ENCODE measurements around the gene PIBF1. TPM values are rescaled to one million over a fixed set of nuclear protein-coding genes. Genes with fewer than 3 reads are reported as not detected.
"Not testable (repeated sequence)": the region's sequence is repeated elsewhere in the genome, so short reads cannot be mapped to it uniquely, and the experiment has no call there.

Gene PIBF1
- total RNA-seq, 6 experiments from 2014 or later = 11.9 to 18.3 (median 14.5) TPM

- Mint-ChIP-seq H3K4me1 (ENCODE audit: low read depth) (peaks cover 52% of the 10 kb centered on the region), H3K27me3 (ENCODE audit: insufficient read depth) (no peaks in the 10 kb centered on the region; the same call in 1 of the 2 replicates), H3K4me3 (peak overlapping the region; percentile 98), H3K27ac (peak overlapping the region; percentile 97), H3K9me3 (no peaks in the 10 kb centered on the region), H3K36me3 (ENCODE audit: low read depth) (peaks cover 45% of the 10 kb centered on the region)
- peak; percentile 19 for DNase-seq
- TF ChIP-seq CTCF (IDR thresholded peaks at IDR 0.05) = no peak
Observed at GRCh38 chr13:72782717-72783116, 784 bp downstream of the PIBF1 start.

GRCh38 chr13:72784679-72785078 is 2.7 kb downstream of the PIBF1 start:
- Mint-ChIP-seq H3K36me3 (ENCODE audit: low read depth) (peaks cover 41% of the 10 kb centered on the region), H3K4me1 (ENCODE audit: low read depth) (peaks cover 40% of the 10 kb centered on the region)
- not testable (repeated sequence) for H3K27ac Mint-ChIP-seq; DNase-seq; H3K9me3 Mint-ChIP-seq; H3K27me3 Mint-ChIP-seq (ENCODE audit: insufficient read depth); H3K4me3 Mint-ChIP-seq

- H3K27me3 Mint-ChIP-seq (ENCODE audit: insufficient read depth) = no peaks in the 10 kb centered on the region; the same call in 1 of the 2 replicates
- no peaks in the 10 kb centered on the region for H3K9me3 Mint-ChIP-seq
- no peak for TF ChIP-seq CTCF (IDR thresholded peaks at IDR 0.05)
- peaks cover 18% of the 10 kb centered on the region for H3K4me1 Mint-ChIP-seq (ENCODE audit: low read depth)
- DNase-seq = no peak
- H3K36me3 Mint-ChIP-seq (ENCODE audit: low read depth) = peaks cover 25% of the 10 kb centered on the region
- H3K27ac Mint-ChIP-seq = no peak overlapping the region
- no peak overlapping the region for H3K4me3 Mint-ChIP-seq
Observed at GRCh38 chr13:72788831-72789230, 6.9 kb downstream of the PIBF1 start.

- no peak overlapping the region for H3K27ac Mint-ChIP-seq
- H3K27me3 Mint-ChIP-seq (ENCODE audit: insufficient read depth) = no peaks in the 10 kb centered on the region; the same call in 1 of the 2 replicates
- H3K4me3 Mint-ChIP-seq = no peak overlapping the region
- DNase-seq = no peak
- peaks cover 22% of the 10 kb centered on the region for H3K36me3 Mint-ChIP-seq (ENCODE audit: low read depth)
- H3K4me1 Mint-ChIP-seq (ENCODE audit: low read depth) = no peaks in the 10 kb centered on the region
- TF ChIP-seq CTCF (IDR thresholded peaks at IDR 0.05) = no peak
- no peaks in the 10 kb centered on the region for H3K9me3 Mint-ChIP-seq
Observed at GRCh38 chr13:72792640-72793039, 10.7 kb downstream of the PIBF1 start.

GRCh38 chr13:72798817-72799216 is 16.9 kb downstream of the PIBF1 start:
- no peaks in the 10 kb centered on the region for H3K4me1 Mint-ChIP-seq (ENCODE audit: low read depth)
- H3K36me3 Mint-ChIP-seq (ENCODE audit: low read depth) = peaks cover 22% of the 10 kb centered on the region
- DNase-seq = no peak
- no peaks in the 10 kb centered on the region for H3K27me3 Mint-ChIP-seq (ENCODE audit: insufficient read depth)
- no peak for TF ChIP-seq CTCF (IDR thresholded peaks at IDR 0.05)
- H3K27ac Mint-ChIP-seq = no peak overlapping the region
- no peak overlapping the region for H3K4me3 Mint-ChIP-seq
- H3K9me3 Mint-ChIP-seq = no peaks in the 10 kb centered on the region

- no peak overlapping the region for H3K27ac Mint-ChIP-seq
Observed at GRCh38 chr13:72804301-72804700, 22.4 kb downstream of the PIBF1 start.

More at GRCh38 chr13:72804301-72804700, 22.4 kb downstream of the PIBF1 start:
- Mint-ChIP-seq H3K9me3 (no peaks in the 10 kb centered on the region), H3K4me3 (no peak overlapping the region), H3K27me3 (ENCODE audit: insufficient read depth) (no peaks in the 10 kb centered on the region), H3K4me1 (ENCODE audit: low read depth) (no peaks in the 10 kb centered on the region), H3K36me3 (ENCODE audit: low read depth) (peaks cover 15% of the 10 kb centered on the region)
- no peak for DNase-seq
- TF ChIP-seq CTCF (IDR thresholded peaks at IDR 0.05) = no peak

All from HFFc6 (cell line).